Hepatocyte (in vitro differentiated cells): ENCODE measurements around the gene KDM4F. TPM values are rescaled to one million over a fixed set of nuclear protein-coding genes. Genes with fewer than 3 reads are reported as not detected.

ENCODE experiments used
- DNase-seq: peaks from one replicate; pipeline ENCODE4 v3.0.0-alpha.2; 2016; ENCODE audit warnings: low spot score
- H2AFZ ChIP-seq: fragments of 200-600 bp; sonication (generic); 2 replicates; pipeline ENCODE4 v1.6.0; 2016; ENCODE audit warnings: antibody characterized with exemption, mild to moderate bottlenecking
- H3K27ac ChIP-seq: fragments of 200-600 bp; sonication (generic); 2 replicates; pipeline ENCODE4 v1.5.1; 2016; ENCODE audit warnings: mild to moderate bottlenecking
- H3K27me3 ChIP-seq: fragments of 200-600 bp; sonication (generic); 2 replicates; pipeline ENCODE4 v1.6.1; 2016
- H3K36me3 ChIP-seq: fragments of 200-600 bp; sonication (generic); replicated peaks from 2 replicates; pipeline ENCODE4 v1.5.1; 2016; ENCODE audit warnings: low read depth; ENCODE audit not compliant: insufficient read depth
- H3K4me1 ChIP-seq: fragments of 200-600 bp; sonication (generic); 2 replicates; pipeline ENCODE4 v1.5.1; 2016; ENCODE audit warnings: mild to moderate bottlenecking, moderate library complexity; ENCODE audit not compliant: insufficient read depth
- H3K4me2 ChIP-seq: fragments of 200-600 bp; sonication (generic); 2 replicates; pipeline ENCODE4 v1.6.0; 2016
- H3K4me3 ChIP-seq: fragments of 200-600 bp; sonication (generic); 2 replicates; pipeline ENCODE4 v1.5.1; 2016; ENCODE audit warnings: mild to moderate bottlenecking
- H3K79me2 ChIP-seq: fragments of 200-600 bp; sonication (generic); 2 replicates; pipeline ENCODE4 v1.6.0; 2017; ENCODE audit warnings: mild to moderate bottlenecking
- H3K9me2 ChIP-seq: fragments of 200-600 bp; sonication (generic); replicated peaks from 2 replicates; pipeline ENCODE4 v1.6.0; 2017; ENCODE audit warnings: mild to moderate bottlenecking; ENCODE audit not compliant: insufficient read depth
- H3K9me3 ChIP-seq: fragments of 200-600 bp; sonication (generic); 2 replicates; pipeline ENCODE4 v1.5.1; 2016; ENCODE audit warnings: low read depth, mild to moderate bottlenecking
- H4K20me1 ChIP-seq: fragments of 200-600 bp; sonication (generic); 2 replicates; pipeline ENCODE4 v1.6.0; 2016; ENCODE audit warnings: mild to moderate bottlenecking; ENCODE audit not compliant: insufficient read depth, poor library complexity, severe bottlenecking
- CTCF ChIP-seq: fragments of 200-600 bp; sonication (generic); IDR thresholded peaks from 2 replicates; pipeline ENCODE4 v1.5.1; 2016; ENCODE audit warnings: antibody characterized with exemption, mild to moderate bottlenecking; ENCODE audit not compliant: poor library complexity
- EZH2 ChIP-seq: fragments of 200-600 bp; sonication (generic); IDR thresholded peaks from 2 replicates; pipeline ENCODE4 v1.6.1; 2016; ENCODE audit warnings: antibody characterized with exemption, mild to moderate bottlenecking, borderline replicate concordance
- EZH2phosphoT487 ChIP-seq: fragments of 200-600 bp; sonication (generic); IDR thresholded peaks from one replicate; pipeline ENCODE4 v1.6.1; 2018; ENCODE audit warnings: antibody characterized with exemption, mild to moderate bottlenecking, low read depth, moderate library complexity; ENCODE audit not compliant: unreplicated experiment, severe bottlenecking
- WGBS: methylation state at CpG from one replicate; pipeline ENCODE4 v1.1.6; 2016; ENCODE audit warnings: low lambda C conversion rate; ENCODE audit errors: missing lambda C conversion rate; 5-methylcytosine and 5-hydroxymethylcytosine counted together
- polyA plus RNA-seq: library from polyadenylated mRNA; unstranded; fragments of >200 nt; fragmentation: Nextera tagmentation; extraction: Ambion mirVana; gene quantifications from 2 replicates; pipeline ENCODE4 v1.2.1, GENCODE V29; 2016
- total RNA-seq: library from RNA; depleted of rRNA; stranded (reverse); fragments of >200 nt; gene quantifications from 2 replicates; pipeline ENCODE4 v1.2.3, GENCODE V29; 2014

The KDM4F gene
- total and polyA plus RNA-seq, 2 experiments from 2014 or later: not detected

- no peaks in the 10 kb centered on the region for H4K20me1 ChIP-seq
- TF ChIP-seq EZH2 (no peak), CTCF (no peak), EZH2phosphoT487 (no peak)
- no peaks in the 10 kb centered on the region for H3K79me2 ChIP-seq
- 93% methylated on average over 22 of the region's 22 CpGs for WGBS
- H3K9me2 ChIP-seq: no peaks in the 10 kb centered on the region
- no peaks in the 10 kb centered on the region for H3K27me3 ChIP-seq
- no peak overlapping the region for H3K27ac ChIP-seq
- H3K9me3 ChIP-seq: no peaks in the 10 kb centered on the region
- H3K36me3 ChIP-seq: no peaks in the 10 kb centered on the region
- no peak overlapping the region for H3K4me3 ChIP-seq
- no peaks in the 10 kb centered on the region for H3K4me1 ChIP-seq
- no peak overlapping the region for H2AFZ ChIP-seq
- H3K4me2 ChIP-seq: no peak overlapping the region
- no peak for DNase-seq
Observed at GRCh38 chr11:95050595-95051202, 1.5 kb downstream of the KDM4F start.

- Histone ChIP-seq H3K4me2 (peak overlapping the region; percentile 1), H2AFZ (no peak overlapping the region), H3K79me2 (no peaks in the 10 kb centered on the region), H3K27ac (no peak overlapping the region), H3K4me3 (no peak overlapping the region), H4K20me1 (no peaks in the 10 kb centered on the region), H3K9me3 (no peaks in the 10 kb centered on the region), H3K27me3 (no peaks in the 10 kb centered on the region), H3K4me1 (no peaks in the 10 kb centered on the region), H3K36me3 (no peaks in the 10 kb centered on the region), H3K9me2 (no peaks in the 10 kb centered on the region)
- DNase-seq: no peak
- TF ChIP-seq EZH2phosphoT487 (no peak), CTCF (no peak), EZH2 (no peak)
- WGBS: 45% methylated on average over 2 of the region's 2 CpGs
Observed at GRCh38 chr11:95054356-95054755, 5.1 kb downstream of the KDM4F start.

GRCh38 chr11:95055283-95055897, 6.2 kb downstream of the KDM4F start:
- no peaks in the 10 kb centered on the region for H3K36me3 ChIP-seq
- no peak overlapping the region for H3K27ac ChIP-seq
- H3K9me3 ChIP-seq: no peaks in the 10 kb centered on the region
- no peaks in the 10 kb centered on the region for H3K4me1 ChIP-seq
- DNase-seq: no peak
- no peak for TF ChIP-seq EZH2
- no peak for TF ChIP-seq EZH2phosphoT487
- TF ChIP-seq CTCF: no peak
- H4K20me1 ChIP-seq: no peaks in the 10 kb centered on the region
- H2AFZ ChIP-seq: no peak overlapping the region
- WGBS: 44% methylated on average over 2 of the region's 2 CpGs
- no peak overlapping the region for H3K4me3 ChIP-seq
- no peak overlapping the region for H3K4me2 ChIP-seq
- H3K9me2 ChIP-seq: no peaks in the 10 kb centered on the region
- no peaks in the 10 kb centered on the region for H3K79me2 ChIP-seq
- no peaks in the 10 kb centered on the region for H3K27me3 ChIP-seq
